Breast epithelium (tissue), 3 donors: ENCODE data around the gene CST6.

Source experiments
- CTCF ChIP-seq, 3 donors: fragments of 450-650 bp; IDR thresholded peaks; one replicate each; pipeline ENCODE4 v1.5.1; 2016 to 2017; ENCODE audit warnings: antibody characterized with exemption in 3 of 3, mild to moderate bottlenecking in 3 of 3, moderate library complexity in 3 of 3
- POLR2A ChIP-seq: fragments of 450-650 bp; IDR thresholded peaks from one replicate; pipeline ENCODE4 v1.6.1; 2016; ENCODE audit warnings: antibody characterized with exemption, mild to moderate bottlenecking, moderate library complexity

GRCh38 chr11:65962141-65962564, 49.7 kb upstream of the CST6 start:
- TF ChIP-seq CTCF (IDR thresholded peaks at IDR 0.05) (no peak), POLR2A (no peak)
